H1 (cell line): ENCODE results near the gene TMEM63C. TPM values are rescaled to one million over a fixed set of nuclear protein-coding genes. Genes with fewer than 3 reads are reported as not detected.

Experiments
- CHD1 ChIP-seq: IDR thresholded peaks from 2 replicates; pipeline ENCODE4 v1.6.1; 2012; ENCODE audit warnings: low read depth, low read length, improper control_type of control experiment
- polyA plus RNA-seq, 7 experiments: library from polyadenylated mRNA; depleted of rRNA in 3 of 7; stranded (reverse) in 5 of 7; unstranded in 2 of 7; fragments of >200 nt in 5 of 7; fragments of 200-250 nt in 2 of 7; gene quantifications; 1 replicate in 5 of 7; 2 replicates in 1 of 7; 4 replicates in 1 of 7; pipeline versions ENCODE4 v1.2.1 to v1.2.3, GENCODE V29; 2011 to 2013; ENCODE audit warnings: missing spikeins in 2 of 7, mixed read lengths in 2 of 7
- total RNA-seq: library from RNA; stranded (reverse); fragmentation: NEBNext Ultra II Directional; extraction: Animal tissue kit (Norgen Biotek cat#: 25700); gene quantifications from 2 replicates; pipeline ENCODE4 v1.2.1, GENCODE V29; 2021

Gene TMEM63C
- total and polyA plus RNA-seq, 2 of the 8 experiments (the other 6 are each of a cell fraction or from before 2014, with no cell fraction given): 3.0 to 7.6 TPM

GRCh38 chr14:77213679-77214016 lies 32.0 kb downstream of the TMEM63C start (continued):
- TF ChIP-seq CHD1: no peak
